ENCODE results near the gene HYAL2. TPM values are rescaled to one million over a fixed set of nuclear protein-coding genes. Genes with fewer than 3 reads are reported as not detected.
A peak's percentile ranks its signal among the peaks of the same experiment; 100 is the strongest.
"Not testable (repeated sequence)": the region's sequence is repeated elsewhere in the genome, so short reads cannot be mapped to it uniquely, and the experiment has no call there.

The HYAL2 gene
- total RNA-seq, 1 donor from 2014 or later: 82.3 TPM

- not testable (repeated sequence) for DNase-seq (ENCODE audit: low read depth)
Observed at GRCh38 chr3:50312041-50312440, 10.5 kb downstream of the HYAL2 start.

GRCh38 chr3:50304601-50305000 lies 17.9 kb downstream of the HYAL2 start:
- peak; percentile 22 for DNase-seq (ENCODE audit: low read depth)

GRCh38 chr3:50303013-50303815 lies 19.3 kb downstream of the HYAL2 start, which contains the start of gene HYAL1:
Gene HYAL1, minus strand, starts transcription at chr3:50303574. Its CDS starts 618 bp downstream, at chr3:50302956.
- peak; percentile 74 for DNase-seq (ENCODE audit: low read depth)

- no peak for DNase-seq (ENCODE audit: low read depth)
Observed at GRCh38 chr3:50302095-50303012, 20.2 kb downstream of the HYAL2 start.

- DNase-seq (ENCODE audit: low read depth): no peak
Observed at GRCh38 chr3:50300681-50301254, 21.8 kb downstream of the HYAL2 start.

- DNase-seq (ENCODE audit: low read depth): peak; percentile 38
Observed at GRCh38 chr3:50299929-50300680, 22.4 kb downstream of the HYAL2 start.

GRCh38 chr3:50299638-50299928 lies 23.0 kb downstream of the HYAL2 start:
- no peak for DNase-seq (ENCODE audit: low read depth)

DNA sequence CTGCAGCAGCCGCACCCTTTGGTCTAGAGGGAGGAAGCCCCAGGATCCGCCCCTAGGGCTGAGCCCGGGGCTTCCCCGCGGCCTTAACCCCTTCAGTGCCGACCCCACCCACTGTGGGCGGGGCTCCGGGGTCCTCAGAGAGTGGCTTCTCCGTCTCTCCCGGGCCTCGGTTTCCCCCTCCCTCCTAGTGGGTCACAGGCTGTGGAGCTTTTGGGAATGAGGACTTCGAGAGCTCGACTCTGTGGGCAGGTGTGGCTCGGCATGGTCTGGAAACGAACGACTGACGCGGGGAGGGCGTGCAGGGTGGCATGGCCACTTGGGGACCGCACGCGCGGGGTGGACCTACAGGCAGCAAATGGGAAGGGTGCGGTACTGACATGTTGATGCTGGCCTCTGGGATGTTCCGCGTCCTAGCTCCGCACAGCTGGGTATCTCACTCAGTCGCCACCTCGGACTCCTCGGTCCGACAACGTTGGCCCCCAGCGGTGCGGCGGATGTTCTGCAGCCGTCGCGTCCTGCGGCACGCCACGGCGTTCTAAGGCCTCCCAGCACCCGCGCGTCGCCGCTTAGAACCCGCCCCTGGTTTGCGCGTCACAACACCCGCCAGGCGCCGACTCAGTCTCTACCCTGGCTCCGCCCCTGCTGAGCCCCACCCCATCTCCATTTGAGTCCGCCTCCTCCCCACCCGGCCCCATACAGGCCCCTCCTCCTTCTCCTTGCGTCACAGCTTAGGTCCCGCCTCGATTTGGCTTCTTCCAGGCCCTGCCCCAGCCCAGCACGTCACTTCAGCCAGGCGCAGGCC lies 23.5 kb downstream of the HYAL2 start, which contains the start of the genes HYAL3 and NAA80:
Gene HYAL3 (minus strand): TSS at position 570 of the 802 bp plus-strand sequence. CDS start 3,803 bp downstream, outside the sequence.
Gene NAA80 (minus strand): TSS at position 570 of the 802 bp plus-strand sequence. CDS start 1,942 bp downstream, outside the sequence.
- peak; percentile 97 for DNase-seq (ENCODE audit: low read depth)

GRCh38 chr3:50297896-50298725 lies 24.4 kb downstream of the HYAL2 start:
- DNase-seq (ENCODE audit: low read depth): no peak

- no peak for DNase-seq (ENCODE audit: low read depth)
Observed at GRCh38 chr3:50297384-50297775, 25.2 kb downstream of the HYAL2 start.

GRCh38 chr3:50296721-50297383 lies 25.7 kb downstream of the HYAL2 start:
- DNase-seq (ENCODE audit: low read depth): no peak

GRCh38 chr3:50295553-50296431 lies 26.8 kb downstream of the HYAL2 start:
- no peak for DNase-seq (ENCODE audit: low read depth)

GRCh38 chr3:50294492-50295403 lies 27.8 kb downstream of the HYAL2 start:
- no peak for DNase-seq (ENCODE audit: low read depth)

- no peak for DNase-seq (ENCODE audit: low read depth)
Observed at GRCh38 chr3:50294089-50294488, 28.5 kb downstream of the HYAL2 start.

- no peak for DNase-seq (ENCODE audit: low read depth)
Observed at GRCh38 chr3:50293079-50293801, 29.3 kb downstream of the HYAL2 start.

All from renal cortical epithelial cell (primary cell).